Measurements from ENCODE around the gene PTGR3.

Gene PTGR3

DNA sequence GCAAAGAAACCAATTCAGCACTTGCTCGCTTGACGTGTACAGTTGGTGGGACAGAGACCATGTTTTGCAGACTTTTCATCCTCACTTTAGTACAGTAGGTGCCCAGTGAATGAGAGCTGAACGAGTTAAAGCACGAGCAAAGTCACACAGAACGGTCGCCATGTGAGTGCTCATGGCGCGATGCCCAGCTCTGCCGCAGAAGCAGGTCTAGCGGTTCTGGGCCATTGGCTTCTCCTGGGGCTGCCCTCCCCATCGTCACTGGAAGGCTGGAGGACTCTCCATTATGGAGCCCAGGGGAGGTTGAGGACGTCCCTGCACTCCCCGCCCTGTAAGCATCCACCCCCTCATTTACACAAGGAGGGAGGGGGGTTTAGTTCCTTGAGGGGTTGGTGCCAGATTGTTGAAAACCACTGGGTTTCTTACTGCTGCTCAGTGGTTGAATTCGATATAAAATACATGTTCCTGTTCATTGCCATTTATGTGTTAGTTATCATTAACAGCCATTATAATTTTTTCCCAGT, 24.9 kb downstream of the PTGR3 start:
- TF ChIP-seq, protein P1, sequence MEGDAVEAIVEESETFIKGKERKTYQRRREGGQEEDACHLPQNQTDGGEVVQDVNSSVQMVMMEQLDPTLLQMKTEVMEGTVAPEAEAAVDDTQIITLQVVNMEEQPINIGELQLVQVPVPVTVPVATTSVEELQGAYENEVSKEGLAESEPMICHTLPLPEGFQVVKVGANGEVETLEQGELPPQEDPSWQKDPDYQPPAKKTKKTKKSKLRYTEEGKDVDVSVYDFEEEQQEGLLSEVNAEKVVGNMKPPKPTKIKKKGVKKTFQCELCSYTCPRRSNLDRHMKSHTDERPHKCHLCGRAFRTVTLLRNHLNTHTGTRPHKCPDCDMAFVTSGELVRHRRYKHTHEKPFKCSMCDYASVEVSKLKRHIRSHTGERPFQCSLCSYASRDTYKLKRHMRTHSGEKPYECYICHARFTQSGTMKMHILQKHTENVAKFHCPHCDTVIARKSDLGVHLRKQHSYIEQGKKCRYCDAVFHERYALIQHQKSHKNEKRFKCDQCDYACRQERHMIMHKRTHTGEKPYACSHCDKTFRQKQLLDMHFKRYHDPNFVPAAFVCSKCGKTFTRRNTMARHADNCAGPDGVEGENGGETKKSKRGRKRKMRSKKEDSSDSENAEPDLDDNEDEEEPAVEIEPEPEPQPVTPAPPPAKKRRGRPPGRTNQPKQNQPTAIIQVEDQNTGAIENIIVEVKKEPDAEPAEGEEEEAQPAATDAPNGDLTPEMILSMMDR (IDR thresholded peaks at IDR 0.05; ENCODE audit: extremely low read depth, insufficient read depth, missing control alignments) = no peak
- no peak for DNase-seq (ENCODE audit: low spot score)
- in situ Hi-C loops (cut with MboI; ENCODE audit: low pct_unique_long_range_greater_than_20kb, low sequenced_read_pairs, unreplicated experiment) = no loop called here

DNA sequence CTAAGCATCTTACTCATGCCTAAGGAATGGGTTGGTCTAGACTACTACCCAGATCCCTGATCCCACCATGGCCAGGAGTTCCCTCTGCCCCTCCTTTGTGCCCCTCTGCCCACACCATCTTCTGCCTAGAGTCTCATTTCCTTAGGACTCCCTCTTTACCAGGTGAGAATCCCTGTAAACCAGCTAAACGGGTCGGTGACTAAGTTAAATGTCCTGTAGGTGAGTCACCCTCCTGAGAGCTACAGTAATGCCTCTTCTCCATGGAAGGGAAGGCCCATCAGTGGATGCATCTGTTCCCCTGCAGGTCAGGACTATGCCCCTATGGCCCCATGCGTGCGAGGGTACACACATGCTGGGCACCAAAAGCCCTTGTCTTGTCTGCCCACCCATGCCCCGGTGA, 25.4 kb downstream of the PTGR3 start:
- DNase-seq (ENCODE audit: low spot score) = no peak
- TF ChIP-seq, protein P1 (IDR thresholded peaks at IDR 0.05; ENCODE audit: extremely low read depth, insufficient read depth, missing control alignments) = no peak
- in situ Hi-C loops (cut with MboI; ENCODE audit: low pct_unique_long_range_greater_than_20kb, low sequenced_read_pairs, unreplicated experiment) = no loop called here

DNA sequence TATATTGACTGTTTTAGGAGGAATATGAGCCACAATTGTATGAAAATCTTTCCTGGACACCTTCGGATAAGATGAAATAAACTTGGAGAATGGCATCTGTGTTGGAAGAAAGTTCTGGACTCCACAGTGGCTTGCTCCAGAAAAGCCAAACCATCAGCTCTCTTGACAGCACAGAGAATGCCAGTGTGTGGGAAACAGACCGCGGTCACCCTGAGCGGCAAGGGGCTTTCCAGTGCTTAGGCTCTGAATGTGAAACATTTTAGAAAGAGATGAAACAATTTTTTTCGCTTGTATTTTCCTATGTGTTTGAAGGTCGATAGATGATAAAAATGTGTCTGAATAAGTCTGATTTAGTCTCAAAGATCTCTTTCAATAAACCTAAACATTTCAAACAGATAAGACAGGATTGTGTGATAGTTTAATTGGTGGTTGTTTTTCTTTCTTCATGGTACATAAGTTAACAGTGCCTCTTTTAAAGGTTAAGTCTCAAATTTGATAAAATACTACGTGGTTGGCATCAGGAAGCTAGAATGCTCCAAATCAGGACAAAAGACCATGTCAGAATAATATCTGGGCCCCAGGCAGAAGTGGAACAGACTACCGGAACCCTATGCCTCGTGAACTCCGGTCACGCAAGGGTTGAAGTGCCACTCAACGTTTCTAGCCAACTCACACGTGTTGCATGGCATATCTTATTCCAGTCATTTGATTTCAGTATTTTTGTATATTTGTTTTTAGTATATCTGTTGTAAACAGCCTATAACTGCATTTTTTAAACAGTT, 28.9 kb downstream of the PTGR3 start:
- in situ Hi-C loops (cut with MboI; ENCODE audit: low pct_unique_long_range_greater_than_20kb, low sequenced_read_pairs, unreplicated experiment) = no loop called here
- TF ChIP-seq, protein P1 (IDR thresholded peaks at IDR 0.05; ENCODE audit: extremely low read depth, insufficient read depth, missing control alignments) = no peak
- DNase-seq (ENCODE audit: low spot score) = no peak

DNA sequence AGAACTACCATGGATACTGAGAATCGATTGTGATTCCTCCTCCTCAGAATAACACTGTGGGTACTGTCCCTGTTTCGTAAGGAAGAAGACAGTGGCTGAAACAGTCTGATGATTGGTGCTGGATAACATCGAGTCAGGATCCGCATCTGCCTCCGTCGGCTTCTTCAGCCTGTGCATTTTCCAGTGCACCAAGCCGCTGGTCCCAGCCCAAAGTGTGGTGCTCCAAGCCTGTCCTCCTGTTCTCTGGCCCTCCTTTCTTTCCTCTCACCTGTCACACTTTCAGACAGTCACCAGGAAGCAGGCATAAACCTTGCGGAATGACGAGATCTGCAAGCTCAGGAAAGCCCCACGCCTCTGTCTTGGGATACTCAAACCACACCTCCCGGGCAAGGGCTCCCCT, 30.6 kb downstream of the PTGR3 start:
- TF ChIP-seq, protein P1 (IDR thresholded peaks at IDR 0.05; ENCODE audit: extremely low read depth, insufficient read depth, missing control alignments) = no peak
- DNase-seq (ENCODE audit: low spot score) = no peak
- in situ Hi-C loops (cut with MboI; ENCODE audit: low pct_unique_long_range_greater_than_20kb, low sequenced_read_pairs, unreplicated experiment) = no loop called here

DNA sequence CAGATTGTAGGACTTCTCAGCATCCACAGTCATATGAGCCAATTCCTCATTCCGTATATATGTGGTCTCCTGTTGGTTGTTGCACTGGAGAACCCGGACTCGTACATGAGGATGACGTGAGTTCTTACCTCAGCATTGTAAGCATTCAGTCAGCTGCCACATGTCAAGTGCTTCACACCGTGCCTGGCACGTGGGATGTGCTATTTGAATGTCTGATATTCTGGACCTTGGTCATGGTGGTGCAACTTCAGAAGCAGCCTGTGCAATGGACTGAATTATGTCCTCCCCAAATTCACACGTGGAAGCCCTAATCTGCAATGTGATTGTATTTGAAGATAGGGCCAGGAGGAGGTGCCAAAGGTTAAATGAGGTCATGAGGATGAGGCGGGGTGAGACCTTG, 32.1 kb downstream of the PTGR3 start:
- TF ChIP-seq, protein P1 (IDR thresholded peaks at IDR 0.05; ENCODE audit: extremely low read depth, insufficient read depth, missing control alignments) = no peak
- DNase-seq (ENCODE audit: low spot score) = no peak
- in situ Hi-C loops (cut with MboI; ENCODE audit: low pct_unique_long_range_greater_than_20kb, low sequenced_read_pairs, unreplicated experiment) = no loop called here

DNA sequence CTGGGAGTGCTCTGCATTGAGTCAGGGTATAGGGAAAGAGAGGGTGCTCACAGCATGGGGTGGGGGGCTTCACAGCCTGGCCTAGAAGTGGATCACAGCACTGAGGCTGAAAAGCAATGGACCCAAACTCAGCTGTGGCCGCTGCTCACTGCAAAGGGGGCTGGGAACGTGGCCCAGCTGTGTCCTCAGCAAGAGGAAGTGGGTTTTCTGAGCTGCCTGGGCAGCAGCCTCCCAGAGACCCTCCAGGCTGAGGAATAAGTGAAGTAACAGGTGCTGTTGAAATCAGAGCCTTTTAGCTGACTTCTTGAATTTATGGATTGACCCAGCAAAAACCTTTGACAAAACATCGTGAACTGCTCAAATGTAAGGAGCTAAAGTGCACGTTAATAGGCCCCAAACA, 35.2 kb downstream of the PTGR3 start:
- no peak for DNase-seq (ENCODE audit: low spot score)
- TF ChIP-seq, protein P1 (IDR thresholded peaks at IDR 0.05; ENCODE audit: extremely low read depth, insufficient read depth, missing control alignments) = no peak
- in situ Hi-C loops (cut with MboI; ENCODE audit: low pct_unique_long_range_greater_than_20kb, low sequenced_read_pairs, unreplicated experiment) = no loop called here
